WI38 (cell line): Measurements from ENCODE around the gene CRADD.

Source experiments
- H3K4me3 ChIP-seq: 2 replicates; pipeline ENCODE4 v1.5.1; 2011; ENCODE audit warnings: low read depth, mild to moderate bottlenecking, control low read depth, low read length
- CTCF ChIP-seq: IDR thresholded peaks from 2 replicates; pipeline ENCODE4 v1.5.1; 2012; ENCODE audit warnings: low read depth, mild to moderate bottlenecking, control low read depth, low read length

CRADD gene

GRCh38 chr12:93784339-93785086 is 107.3 kb downstream of the CRADD start:
- no peak for TF ChIP-seq CTCF
- H3K4me3 ChIP-seq: no peak overlapping the region

- H3K4me3 ChIP-seq: no peak overlapping the region
- TF ChIP-seq CTCF: no peak
Observed at GRCh38 chr12:93785249-93786010, 108.3 kb downstream of the CRADD start.

GRCh38 chr12:93786656-93787397 is 109.7 kb downstream of the CRADD start:
- TF ChIP-seq CTCF: no peak
- no peak overlapping the region for H3K4me3 ChIP-seq

- no peak for TF ChIP-seq CTCF
- no peak overlapping the region for H3K4me3 ChIP-seq
Observed at GRCh38 chr12:93788853-93789252, 111.7 kb downstream of the CRADD start.

- no peak for TF ChIP-seq CTCF
- no peak overlapping the region for H3K4me3 ChIP-seq
Observed at GRCh38 chr12:93789767-93790166, 112.6 kb downstream of the CRADD start.

GRCh38 chr12:93790472-93791152 is 113.4 kb downstream of the CRADD start:
- H3K4me3 ChIP-seq: no peak overlapping the region
- TF ChIP-seq CTCF: no peak
